Measurements from ENCODE around the gene ZNF579. TPM values are rescaled to one million over a fixed set of nuclear protein-coding genes. Genes with fewer than 3 reads are reported as not detected.

ZNF579 gene
- total RNA-seq, 1 donor from 2014 or later, result 35.0 TPM

- no peak for TF ChIP-seq CTCF (IDR thresholded peaks at IDR 0.05; ENCODE audit: unreplicated experiment)
- H3K9me3 Mint-ChIP-seq, result peaks cover 11% of the 10 kb centered on the region
Observed at GRCh38 chr19:55596304-55596703, 15.7 kb upstream of the ZNF579 start.

GRCh38 chr19:55594996-55595545, 14.4 kb upstream of the ZNF579 start:
- no peak overlapping the region for H3K27ac Mint-ChIP-seq
- H3K36me3 Mint-ChIP-seq, result peaks cover 50% of the 10 kb centered on the region
- H3K27me3 Mint-ChIP-seq (ENCODE audit: low read depth), result no peaks in the 10 kb centered on the region
- H3K4me3 Mint-ChIP-seq, result no peak overlapping the region
- H3K9me3 Mint-ChIP-seq, result peaks cover 11% of the 10 kb centered on the region
- TF ChIP-seq CTCF (IDR thresholded peaks at IDR 0.05; ENCODE audit: unreplicated experiment), result no peak
- H3K4me1 Mint-ChIP-seq, result peaks cover 5% of the 10 kb centered on the region
- no peak for DNase-seq (ENCODE audit: low spot score in 2 of 2, unreplicated experiment in 2 of 2)

More at GRCh38 chr19:55596304-55596703, 15.7 kb upstream of the ZNF579 start:
- no peak overlapping the region for H3K27ac Mint-ChIP-seq
- DNase-seq (ENCODE audit: low spot score in 2 of 2, unreplicated experiment in 2 of 2), result no peak
- H3K36me3 Mint-ChIP-seq, result peaks cover 46% of the 10 kb centered on the region
- H3K4me3 Mint-ChIP-seq, result no peak overlapping the region
- H3K27me3 Mint-ChIP-seq (ENCODE audit: low read depth), result no peaks in the 10 kb centered on the region
- H3K4me1 Mint-ChIP-seq, result peaks cover 11% of the 10 kb centered on the region

- H3K4me1 Mint-ChIP-seq, result no peaks in the 10 kb centered on the region
- no peak overlapping the region for H3K4me3 Mint-ChIP-seq
- peaks cover 11% of the 10 kb centered on the region for H3K9me3 Mint-ChIP-seq
- H3K36me3 Mint-ChIP-seq, result peaks cover 45% of the 10 kb centered on the region
- no peak overlapping the region for H3K27ac Mint-ChIP-seq
- no peak for TF ChIP-seq CTCF (IDR thresholded peaks at IDR 0.05; ENCODE audit: unreplicated experiment)
- no peaks in the 10 kb centered on the region for H3K27me3 Mint-ChIP-seq (ENCODE audit: low read depth)
- no peak for DNase-seq (ENCODE audit: low spot score in 2 of 2, unreplicated experiment in 2 of 2)
Observed at GRCh38 chr19:55593096-55593772, 12.6 kb upstream of the ZNF579 start.

GRCh38 chr19:55592391-55593090, 11.9 kb upstream of the ZNF579 start:
- no peak for DNase-seq (ENCODE audit: low spot score in 2 of 2, unreplicated experiment in 2 of 2)

GRCh38 chr19:55591555-55591954, 10.9 kb upstream of the ZNF579 start:
- Mint-ChIP-seq H3K4me3 (no peak overlapping the region), H3K27me3 (ENCODE audit: low read depth) (no peaks in the 10 kb centered on the region), H3K4me1 (peaks cover 10% of the 10 kb centered on the region), H3K9me3 (peaks cover 11% of the 10 kb centered on the region), H3K27ac (no peak overlapping the region), H3K36me3 (peaks cover 34% of the 10 kb centered on the region)
- DNase-seq (ENCODE audit: low spot score in 2 of 2, unreplicated experiment in 2 of 2), result no peak
- no peak for TF ChIP-seq CTCF (IDR thresholded peaks at IDR 0.05; ENCODE audit: unreplicated experiment)

More at GRCh38 chr19:55592391-55593090, 11.9 kb upstream of the ZNF579 start:
- Mint-ChIP-seq H3K4me3 (no peak overlapping the region), H3K9me3 (peaks cover 11% of the 10 kb centered on the region), H3K36me3 (peaks cover 41% of the 10 kb centered on the region), H3K27me3 (ENCODE audit: low read depth) (no peaks in the 10 kb centered on the region), H3K4me1 (no peaks in the 10 kb centered on the region), H3K27ac (no peak overlapping the region)
- no peak for TF ChIP-seq CTCF (IDR thresholded peaks at IDR 0.05; ENCODE audit: unreplicated experiment)
